ENCODE measurements around the gene CDH26.

DNA sequence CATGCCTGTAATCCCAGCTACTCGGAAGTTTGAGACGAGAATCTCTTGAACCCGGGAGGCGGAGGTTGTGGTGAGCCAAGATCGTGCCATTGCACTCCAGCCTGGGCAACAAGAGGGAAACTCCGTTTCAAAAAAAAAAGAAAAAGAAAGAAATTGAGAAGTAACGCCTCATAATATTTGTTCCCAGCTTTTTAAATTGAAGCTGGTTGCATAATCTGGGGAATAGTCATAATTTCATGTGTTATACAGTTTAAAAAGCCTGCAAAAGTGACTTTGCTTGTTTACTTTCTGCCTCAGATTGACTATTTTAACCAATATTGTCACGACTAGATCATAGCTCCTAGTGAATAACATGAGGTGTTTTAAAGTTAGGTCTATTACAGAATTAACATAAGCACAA is 10.8 kb upstream of the CDH26 start:
- TF ChIP-seq, protein P1, sequence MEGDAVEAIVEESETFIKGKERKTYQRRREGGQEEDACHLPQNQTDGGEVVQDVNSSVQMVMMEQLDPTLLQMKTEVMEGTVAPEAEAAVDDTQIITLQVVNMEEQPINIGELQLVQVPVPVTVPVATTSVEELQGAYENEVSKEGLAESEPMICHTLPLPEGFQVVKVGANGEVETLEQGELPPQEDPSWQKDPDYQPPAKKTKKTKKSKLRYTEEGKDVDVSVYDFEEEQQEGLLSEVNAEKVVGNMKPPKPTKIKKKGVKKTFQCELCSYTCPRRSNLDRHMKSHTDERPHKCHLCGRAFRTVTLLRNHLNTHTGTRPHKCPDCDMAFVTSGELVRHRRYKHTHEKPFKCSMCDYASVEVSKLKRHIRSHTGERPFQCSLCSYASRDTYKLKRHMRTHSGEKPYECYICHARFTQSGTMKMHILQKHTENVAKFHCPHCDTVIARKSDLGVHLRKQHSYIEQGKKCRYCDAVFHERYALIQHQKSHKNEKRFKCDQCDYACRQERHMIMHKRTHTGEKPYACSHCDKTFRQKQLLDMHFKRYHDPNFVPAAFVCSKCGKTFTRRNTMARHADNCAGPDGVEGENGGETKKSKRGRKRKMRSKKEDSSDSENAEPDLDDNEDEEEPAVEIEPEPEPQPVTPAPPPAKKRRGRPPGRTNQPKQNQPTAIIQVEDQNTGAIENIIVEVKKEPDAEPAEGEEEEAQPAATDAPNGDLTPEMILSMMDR (IDR thresholded peaks at IDR 0.05): no peak
- no peak for TF ChIP-seq ZFX (IDR thresholded peaks at IDR 0.05; ENCODE audit: borderline replicate concordance)

Data from 22Rv1 (cell line).